Spinal cord (tissue), 10 donors: ENCODE data around the gene TEX26. TPM values are rescaled to one million over a fixed set of nuclear protein-coding genes. Genes with fewer than 3 reads are reported as not detected.

Source experiments
- DNase-seq, 6 donors: peaks; one replicate each; pipeline versions ENCODE4 v3.0.0 to v3.0.0-alpha.2; 2013 to 2015; ENCODE audit warnings: low spot score in 6 of 6, low read depth in 4 of 6
- H3K27ac ChIP-seq: one replicate; pipeline ENCODE4 v1.5.1; 2013; ENCODE audit warnings: low read depth, low read length, control low read depth
- H3K27me3 ChIP-seq: one replicate; pipeline ENCODE4 v1.6.1; 2013; ENCODE audit warnings: low read length; ENCODE audit not compliant: control insufficient read depth, insufficient read depth
- H3K36me3 ChIP-seq: one replicate; pipeline ENCODE4 v1.6.1; 2013; ENCODE audit warnings: low read length; ENCODE audit not compliant: control insufficient read depth, insufficient read depth
- H3K4me1 ChIP-seq: one replicate; pipeline ENCODE4 v1.6.1; 2013; ENCODE audit warnings: low read length; ENCODE audit not compliant: control insufficient read depth, insufficient read depth
- H3K4me3 ChIP-seq: one replicate; pipeline ENCODE4 v1.5.1; 2013; ENCODE audit warnings: low read depth, low read length, control low read depth
- H3K9me3 ChIP-seq: one replicate; pipeline ENCODE4 v1.6.1; 2013; ENCODE audit warnings: low read length; ENCODE audit not compliant: control insufficient read depth, insufficient read depth
- WGBS: methylation state at CpG from one replicate; pipeline ENCODE4 v1.1.5; 2013; ENCODE audit warnings: missing lambda C conversion rate; ENCODE audit not compliant: insufficient coverage; 5-methylcytosine and 5-hydroxymethylcytosine counted together
- polyA plus RNA-seq, 2 donors: library from polyadenylated mRNA; unstranded; fragments of 120-200 nt; gene quantifications; one replicate each; pipeline ENCODE4 v1.2.1, GENCODE V29; 2013; ENCODE audit not compliant: insufficient read length in 2 of 2
- total RNA-seq, 2 donors: library from RNA; depleted of rRNA in 1 of 2; stranded (reverse); fragments of 120-200 nt in 1 of 2; fragments of >200 nt in 1 of 2; gene quantifications; one replicate each; pipeline versions ENCODE4 v1.2.3 to v1.2.4, GENCODE V29; 2013 to 2014
- donor health status: healthy.

Gene TEX26
- total and polyA plus RNA-seq, 4 donors = 1.9 to 4.0 (median 2.4) TPM

- no peak overlapping the region for H3K4me3 ChIP-seq
- no peaks in the 10 kb centered on the region for H3K36me3 ChIP-seq
- no peak overlapping the region for H3K27ac ChIP-seq
- no peaks in the 10 kb centered on the region for H3K27me3 ChIP-seq
- no peaks in the 10 kb centered on the region for H3K9me3 ChIP-seq
- no peak for DNase-seq
- H3K4me1 ChIP-seq = peaks cover 11% of the 10 kb centered on the region
- 95% methylated on average over 4 of the region's 7 CpGs for WGBS
These were observed 76.1 kb downstream of the TEX26 start for GRCh38 chr13:31008400-31009115.

GRCh38 chr13:31009166-31009565, 76.7 kb downstream of the TEX26 start:
- peaks cover 11% of the 10 kb centered on the region for H3K4me1 ChIP-seq
- DNase-seq = no peak
- H3K27me3 ChIP-seq = no peaks in the 10 kb centered on the region
- 76% methylated on average over 4 of the region's 5 CpGs for WGBS
- H3K4me3 ChIP-seq = no peak overlapping the region
- no peak overlapping the region for H3K27ac ChIP-seq
- no peaks in the 10 kb centered on the region for H3K9me3 ChIP-seq
- H3K36me3 ChIP-seq = no peaks in the 10 kb centered on the region

GRCh38 chr13:31010296-31010695, 77.8 kb downstream of the TEX26 start:
- no CpG with 5 or more reads among the region's 2 CpGs for WGBS
- peaks cover 11% of the 10 kb centered on the region for H3K4me1 ChIP-seq
- peak in 1 of 6 donors; percentile 65 for DNase-seq

GRCh38 chr13:31011193-31011860, 78.9 kb downstream of the TEX26 start:
- H3K27me3 ChIP-seq = no peaks in the 10 kb centered on the region
- WGBS = 61% methylated on average over 2 of the region's 5 CpGs
- H3K4me3 ChIP-seq = no peak overlapping the region
- peak in 3 of 6 donors; percentile 29 to 94 (median 70) for DNase-seq
- H3K36me3 ChIP-seq = no peaks in the 10 kb centered on the region
- no peak overlapping the region for H3K27ac ChIP-seq
- peaks cover 11% of the 10 kb centered on the region for H3K4me1 ChIP-seq
- H3K9me3 ChIP-seq = no peaks in the 10 kb centered on the region

More at GRCh38 chr13:31010296-31010695, 77.8 kb downstream of the TEX26 start:
- H3K9me3 ChIP-seq = no peaks in the 10 kb centered on the region
- no peaks in the 10 kb centered on the region for H3K27me3 ChIP-seq
- H3K36me3 ChIP-seq = no peaks in the 10 kb centered on the region
- no peak overlapping the region for H3K4me3 ChIP-seq
- no peak overlapping the region for H3K27ac ChIP-seq

GRCh38 chr13:31011901-31012654, 79.6 kb downstream of the TEX26 start:
- peak in 2 of 6 donors; percentile 86 to 88 for DNase-seq
- Histone ChIP-seq H3K4me1 (peaks cover 11% of the 10 kb centered on the region), H3K9me3 (no peaks in the 10 kb centered on the region), H3K4me3 (no peak overlapping the region), H3K36me3 (no peaks in the 10 kb centered on the region), H3K27me3 (no peaks in the 10 kb centered on the region), H3K27ac (no peak overlapping the region)
- 32% methylated on average over 4 of the region's 7 CpGs for WGBS

GRCh38 chr13:31012655-31013024, 80.2 kb downstream of the TEX26 start:
- no CpG with 5 or more reads among the region's 2 CpGs for WGBS
- Histone ChIP-seq H3K36me3 (no peaks in the 10 kb centered on the region), H3K4me3 (no peak overlapping the region), H3K4me1 (peaks cover 11% of the 10 kb centered on the region), H3K27ac (no peak overlapping the region), H3K27me3 (no peaks in the 10 kb centered on the region), H3K9me3 (no peaks in the 10 kb centered on the region)
- peak in 2 of 6 donors; percentile 62 to 82 for DNase-seq

GRCh38 chr13:31014456-31014855, 82.0 kb downstream of the TEX26 start:
- Histone ChIP-seq H3K4me1 (peaks cover 11% of the 10 kb centered on the region), H3K27me3 (no peaks in the 10 kb centered on the region), H3K9me3 (no peaks in the 10 kb centered on the region), H3K27ac (no peak overlapping the region), H3K36me3 (no peaks in the 10 kb centered on the region), H3K4me3 (no peak overlapping the region)
- DNase-seq = no peak
- WGBS = no CpG with 5 or more reads among the region's 1 CpG

GRCh38 chr13:31015199-31015598, 82.7 kb downstream of the TEX26 start:
- no peak for DNase-seq
- Histone ChIP-seq H3K4me3 (no peak overlapping the region), H3K36me3 (no peaks in the 10 kb centered on the region), H3K4me1 (peaks cover 8% of the 10 kb centered on the region), H3K27ac (no peak overlapping the region), H3K27me3 (no peaks in the 10 kb centered on the region), H3K9me3 (no peaks in the 10 kb centered on the region)

- Histone ChIP-seq H3K4me3 (no peak overlapping the region), H3K9me3 (no peaks in the 10 kb centered on the region), H3K4me1 (peaks cover 4% of the 10 kb centered on the region), H3K27ac (no peak overlapping the region), H3K27me3 (no peaks in the 10 kb centered on the region), H3K36me3 (no peaks in the 10 kb centered on the region)
- WGBS = 100% methylated on average over 1 of the region's 8 CpGs
- no peak for DNase-seq
These were observed 84.2 kb downstream of the TEX26 start for GRCh38 chr13:31016342-31017325.
